GM12872 (cell line): Measurements from ENCODE around the gene AFF3.

Source experiments
- TF ChIP-seq, protein P1 (sequence below): IDR thresholded peaks from 3 replicates; pipeline ENCODE4 v1.5.1; 2011; ENCODE audit warnings: low read depth, mild to moderate bottlenecking, low read length, moderate library complexity; ENCODE audit not compliant: insufficient read depth

The AFF3 gene

DNA sequence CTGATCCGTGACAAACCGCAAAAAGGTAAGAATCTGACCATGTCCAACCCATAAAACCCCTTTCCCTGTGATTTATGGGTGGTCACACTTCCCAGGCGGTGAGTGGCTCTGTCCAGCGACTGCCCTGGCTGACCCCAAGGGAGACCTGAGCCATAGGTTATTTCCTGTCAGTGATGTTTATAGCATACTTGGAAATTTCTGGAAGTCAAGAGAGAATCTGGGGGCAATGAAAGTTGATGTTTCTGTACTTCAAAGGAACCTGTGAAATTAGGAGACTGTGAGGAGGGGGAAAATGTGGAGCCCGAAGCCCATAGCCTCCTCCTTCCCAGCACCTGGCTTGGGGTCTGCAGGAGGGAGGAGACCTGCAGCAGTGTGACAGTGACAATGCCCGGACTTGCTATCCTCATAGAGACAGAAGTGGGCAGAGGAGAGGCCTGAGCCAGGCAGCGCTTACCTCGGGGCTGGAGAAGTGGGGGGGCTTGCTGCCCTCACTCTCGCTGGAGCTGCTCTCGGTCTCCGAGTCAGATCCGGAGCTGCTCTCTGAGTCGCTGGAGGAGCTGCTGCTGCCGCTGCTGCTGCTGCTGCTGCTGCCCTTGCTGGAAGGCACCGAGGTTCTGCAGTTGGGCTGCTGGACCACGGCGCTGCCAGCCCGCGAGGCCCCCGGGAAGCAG, 541.3 kb downstream of the AFF3 start:
- TF ChIP-seq, protein P1, sequence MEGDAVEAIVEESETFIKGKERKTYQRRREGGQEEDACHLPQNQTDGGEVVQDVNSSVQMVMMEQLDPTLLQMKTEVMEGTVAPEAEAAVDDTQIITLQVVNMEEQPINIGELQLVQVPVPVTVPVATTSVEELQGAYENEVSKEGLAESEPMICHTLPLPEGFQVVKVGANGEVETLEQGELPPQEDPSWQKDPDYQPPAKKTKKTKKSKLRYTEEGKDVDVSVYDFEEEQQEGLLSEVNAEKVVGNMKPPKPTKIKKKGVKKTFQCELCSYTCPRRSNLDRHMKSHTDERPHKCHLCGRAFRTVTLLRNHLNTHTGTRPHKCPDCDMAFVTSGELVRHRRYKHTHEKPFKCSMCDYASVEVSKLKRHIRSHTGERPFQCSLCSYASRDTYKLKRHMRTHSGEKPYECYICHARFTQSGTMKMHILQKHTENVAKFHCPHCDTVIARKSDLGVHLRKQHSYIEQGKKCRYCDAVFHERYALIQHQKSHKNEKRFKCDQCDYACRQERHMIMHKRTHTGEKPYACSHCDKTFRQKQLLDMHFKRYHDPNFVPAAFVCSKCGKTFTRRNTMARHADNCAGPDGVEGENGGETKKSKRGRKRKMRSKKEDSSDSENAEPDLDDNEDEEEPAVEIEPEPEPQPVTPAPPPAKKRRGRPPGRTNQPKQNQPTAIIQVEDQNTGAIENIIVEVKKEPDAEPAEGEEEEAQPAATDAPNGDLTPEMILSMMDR: no peak

GRCh38 chr2:99598441-99598840, 543.9 kb downstream of the AFF3 start:
- TF ChIP-seq, protein P1: no peak

GRCh38 chr2:99597616-99598015, 544.8 kb downstream of the AFF3 start:
- TF ChIP-seq, protein P1: no peak

- TF ChIP-seq, protein P1: no peak
Measured at GRCh38 chr2:99595373-99595772, 547.0 kb downstream of the AFF3 start.

- TF ChIP-seq, protein P1: no peak
Measured at GRCh38 chr2:99593692-99594427, 548.5 kb downstream of the AFF3 start.

DNA sequence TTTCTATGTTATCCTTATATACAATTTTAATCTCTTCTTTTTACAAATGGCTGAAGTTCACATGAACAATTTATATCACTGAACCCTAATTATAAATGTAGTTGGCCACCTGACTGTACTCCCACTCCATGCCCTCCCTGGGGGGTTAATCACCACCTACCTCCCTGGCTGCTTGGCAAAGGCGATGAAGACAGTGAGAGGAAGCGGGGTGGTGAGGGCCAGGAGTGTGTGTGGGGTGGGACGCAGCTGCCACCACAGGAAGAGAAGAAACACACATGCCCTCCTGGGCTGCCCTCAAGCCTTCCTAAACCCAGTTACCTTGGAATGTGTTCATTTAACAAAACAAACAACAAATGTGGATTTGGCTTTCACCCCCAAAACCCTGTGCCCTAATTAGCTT, 565.6 kb downstream of the AFF3 start:
- TF ChIP-seq, protein P1: no peak

DNA sequence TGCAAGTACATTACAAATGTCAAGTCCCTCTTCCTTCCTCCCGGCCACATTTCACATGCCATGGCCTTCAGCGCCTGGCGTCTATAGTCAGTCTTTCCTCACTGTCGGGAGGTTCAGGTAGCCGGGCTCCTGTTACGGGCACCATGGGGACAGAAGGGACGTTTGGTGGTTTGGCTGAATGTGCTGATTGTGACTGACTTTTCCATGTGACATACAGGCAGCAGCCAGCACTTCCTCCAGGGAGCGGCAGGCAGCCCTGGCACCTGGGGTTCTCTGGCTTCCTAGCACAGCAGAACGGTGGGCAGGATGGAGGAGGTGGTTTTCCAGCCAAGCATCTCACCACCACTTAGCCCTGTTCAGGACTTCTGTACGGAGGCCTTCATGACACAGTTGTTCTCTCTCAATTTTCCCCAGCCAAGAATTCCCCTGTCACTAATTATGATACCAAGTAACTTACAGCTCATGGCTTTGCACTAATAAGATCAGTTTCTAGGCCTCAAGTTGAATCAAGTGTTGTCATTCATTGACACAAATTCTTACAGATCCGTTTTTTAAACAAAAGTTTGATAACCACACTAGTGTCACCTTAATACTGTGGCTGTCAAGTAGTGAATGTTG, 568.6 kb downstream of the AFF3 start:
- TF ChIP-seq, protein P1: no peak
